AG04450 (cell line): ENCODE measurements around the gene CHCHD3. TPM values are rescaled to one million over a fixed set of nuclear protein-coding genes. Genes with fewer than 3 reads are reported as not detected.

ENCODE experiments used
- CTCF ChIA-PET: fragments of 300-600, 350-600 bp; formaldehyde crosslinking; extraction: SDS; loops from one replicate; lab custom pipeline; 2022; ENCODE audit warnings: antibody characterized with exemption, inconsistent platforms; lab: Charles Lee
- POLR2A ChIA-PET: fragments of 350-600 bp; formaldehyde crosslinking; extraction: SDS; loops from one replicate; lab custom pipeline; 2021; ENCODE audit warnings: antibody characterized with exemption, inconsistent platforms; lab: Yijun Ruan, JAX
- DNase-seq: peaks from one replicate; pipeline ENCODE4 v3.0.0-alpha.2; 2011; ENCODE audit warnings: low read depth, low spot score
- H3K27ac ChIP-seq: one replicate; pipeline ENCODE4 v1.5.1; 2012; ENCODE audit warnings: low read depth, low read length, control low read depth
- H3K27me3 ChIP-seq: one replicate; pipeline ENCODE4 v1.6.0; 2012; ENCODE audit warnings: low read length; ENCODE audit not compliant: control insufficient read depth, insufficient read depth
- H3K4me3 ChIP-seq: 2 replicates; pipeline ENCODE4 v1.5.1; 2011; ENCODE audit warnings: mild to moderate bottlenecking, low read depth, low read length, control low read depth
- H3K9me3 ChIP-seq: 2 replicates; pipeline ENCODE4 v1.5.1; 2012; ENCODE audit warnings: low read length; ENCODE audit not compliant: control insufficient read depth, insufficient read depth
- polyA minus RNA-seq: library from RNA; depleted of rRNA, polyadenylated mRNA; stranded (reverse); fragments of >200 nt; gene quantifications from 2 replicates; pipeline ENCODE4 v1.2.3, GENCODE V29; 2011; rRNA and poly(A)+ RNA removed
- polyA plus RNA-seq: library from polyadenylated mRNA; depleted of rRNA; stranded (reverse); fragments of >200 nt; gene quantifications from 2 replicates; pipeline ENCODE4 v1.2.3, GENCODE V29; 2011; rRNA removed
- TF ChIP-seq, protein P1 (sequence below): IDR thresholded peaks from 2 replicates; pipeline ENCODE4 v1.5.1; 2011; ENCODE audit warnings: low read depth, low read length, control low read depth, inconsistent platforms

CHCHD3 gene
- 69.4 and 77.8 TPM in 2 replicates for polyA plus RNA-seq
- polyA minus RNA-seq, result 42.9 and 51.4 TPM in 2 replicates

DNA sequence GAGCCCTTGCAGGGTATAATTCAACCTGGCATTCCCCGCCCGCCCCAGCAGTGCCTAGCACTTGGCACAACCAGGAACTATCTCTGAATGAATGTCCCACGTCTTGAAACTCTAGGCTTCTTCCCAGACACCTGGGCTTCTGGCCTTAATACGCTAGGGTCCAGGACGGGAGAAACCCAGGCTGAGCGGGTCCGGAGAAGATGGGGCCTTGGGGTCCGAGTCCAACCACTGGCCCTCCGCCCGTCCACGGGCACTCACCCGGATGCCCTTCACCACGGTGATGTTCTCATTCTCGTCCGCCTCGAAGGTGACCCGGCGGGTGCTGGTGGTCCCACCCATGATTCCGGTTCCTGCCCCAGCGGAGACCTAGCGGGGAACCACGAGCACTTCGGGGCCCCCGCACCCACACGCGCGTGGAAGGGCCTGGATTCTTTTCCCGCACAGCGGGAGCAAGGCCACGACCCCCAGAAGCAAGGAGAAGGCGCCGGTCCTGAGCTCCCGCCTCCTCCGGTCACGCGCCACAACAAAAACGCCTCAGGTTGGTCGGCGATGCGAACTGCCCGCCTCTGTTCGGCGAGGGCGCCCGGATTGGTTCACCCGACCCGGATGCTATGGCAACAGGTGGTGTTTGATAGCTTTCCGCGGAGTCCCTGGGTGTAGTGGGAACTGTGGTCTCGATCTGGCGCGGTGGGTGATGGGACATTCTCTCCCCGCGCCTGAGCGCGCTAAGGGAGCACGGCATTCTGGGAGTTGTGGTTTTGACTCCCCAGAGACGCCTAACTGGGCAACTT lies at the start of gene CHCHD3:
CHCHD3 (minus strand) TSS at position 492 of the 791 bp plus-strand sequence; CDS start at position 339, 153 bp downstream.
- POLR2A ChIA-PET, result interaction anchor here (0.5 to 1.0 kb wide), 4 partner anchors 18 to 849 kb away, joined by 3 to 5 read pairs (median 3); no protein-coding TSS in a partner anchor
- TF ChIP-seq, protein P1, sequence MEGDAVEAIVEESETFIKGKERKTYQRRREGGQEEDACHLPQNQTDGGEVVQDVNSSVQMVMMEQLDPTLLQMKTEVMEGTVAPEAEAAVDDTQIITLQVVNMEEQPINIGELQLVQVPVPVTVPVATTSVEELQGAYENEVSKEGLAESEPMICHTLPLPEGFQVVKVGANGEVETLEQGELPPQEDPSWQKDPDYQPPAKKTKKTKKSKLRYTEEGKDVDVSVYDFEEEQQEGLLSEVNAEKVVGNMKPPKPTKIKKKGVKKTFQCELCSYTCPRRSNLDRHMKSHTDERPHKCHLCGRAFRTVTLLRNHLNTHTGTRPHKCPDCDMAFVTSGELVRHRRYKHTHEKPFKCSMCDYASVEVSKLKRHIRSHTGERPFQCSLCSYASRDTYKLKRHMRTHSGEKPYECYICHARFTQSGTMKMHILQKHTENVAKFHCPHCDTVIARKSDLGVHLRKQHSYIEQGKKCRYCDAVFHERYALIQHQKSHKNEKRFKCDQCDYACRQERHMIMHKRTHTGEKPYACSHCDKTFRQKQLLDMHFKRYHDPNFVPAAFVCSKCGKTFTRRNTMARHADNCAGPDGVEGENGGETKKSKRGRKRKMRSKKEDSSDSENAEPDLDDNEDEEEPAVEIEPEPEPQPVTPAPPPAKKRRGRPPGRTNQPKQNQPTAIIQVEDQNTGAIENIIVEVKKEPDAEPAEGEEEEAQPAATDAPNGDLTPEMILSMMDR, result no peak
- Histone ChIP-seq H3K27ac (peak within 1 kb of the TSS; percentile 65), H3K4me3 (peak within 1 kb of the TSS; percentile 92), H3K9me3 (peaks cover 2% of the 10 kb centered on the region; the same call in 1 of the 2 replicates), H3K27me3 (no peaks in the 10 kb centered on the region)
- CTCF ChIA-PET, result interaction anchor here (1.4 kb wide), 1 partner anchor 353 kb away, joined by 4 read pairs; no protein-coding TSS in a partner anchor
- DNase-seq, result peak; percentile 94

DNA sequence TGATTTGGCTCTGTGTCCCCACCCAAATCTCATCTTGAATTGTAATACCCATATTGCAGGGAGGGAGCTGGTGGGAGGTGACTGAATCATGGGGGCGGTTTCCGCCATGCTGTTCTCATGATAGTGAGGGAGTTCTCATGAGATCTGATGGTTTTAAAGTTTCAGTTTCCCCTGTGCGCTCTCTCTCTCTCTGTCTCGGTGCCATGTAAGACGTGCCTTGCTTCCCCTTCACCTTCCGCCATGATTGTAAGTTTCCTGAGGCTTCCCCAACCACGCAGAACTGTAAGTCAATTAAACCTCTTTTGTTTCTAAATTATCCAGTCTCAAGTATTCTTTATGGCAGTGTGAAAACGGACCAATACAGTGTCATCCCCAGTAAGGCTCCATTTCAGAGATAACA lies 48.3 kb upstream of the CHCHD3 start:
- ChIA-PET POLR2A (no interaction called here), CTCF (interaction anchor here (1.3 kb wide), 1 partner anchor 550 kb away, joined by 3 read pairs; no protein-coding TSS in a partner anchor)
- no peak for DNase-seq
- peaks cover 2% of the 10 kb centered on the region for H3K27me3 ChIP-seq
- no peaks in the 10 kb centered on the region for H3K9me3 ChIP-seq
- TF ChIP-seq, protein P1, result no peak
- H3K4me3 ChIP-seq, result no peak overlapping the region
- no peak overlapping the region for H3K27ac ChIP-seq

DNA sequence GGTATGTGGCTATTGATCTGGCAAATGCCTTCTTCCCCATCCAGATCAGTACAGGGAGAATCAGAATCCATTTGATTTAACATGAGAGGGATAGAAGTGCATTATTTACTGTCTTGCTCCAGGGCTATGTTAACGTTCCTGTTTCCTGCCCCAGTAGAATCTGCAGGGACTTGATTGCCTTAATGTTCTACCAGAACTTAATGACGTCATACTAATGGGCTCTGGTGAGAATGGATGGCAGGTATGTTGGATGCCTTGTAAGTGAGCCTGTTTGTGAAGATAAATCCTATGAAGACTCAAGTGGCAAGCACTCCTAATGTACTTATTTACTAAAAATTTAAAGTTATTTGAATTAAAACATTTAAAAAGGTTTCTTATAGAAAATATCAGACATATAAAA lies 44.5 kb upstream of the CHCHD3 start:
- no peaks in the 10 kb centered on the region for H3K27me3 ChIP-seq
- no peak for DNase-seq
- TF ChIP-seq, protein P1, result no peak
- ChIA-PET CTCF (no interaction called here), POLR2A (no interaction called here)
- no peak overlapping the region for H3K27ac ChIP-seq
- no peaks in the 10 kb centered on the region for H3K9me3 ChIP-seq
- H3K4me3 ChIP-seq, result no peak overlapping the region

DNA sequence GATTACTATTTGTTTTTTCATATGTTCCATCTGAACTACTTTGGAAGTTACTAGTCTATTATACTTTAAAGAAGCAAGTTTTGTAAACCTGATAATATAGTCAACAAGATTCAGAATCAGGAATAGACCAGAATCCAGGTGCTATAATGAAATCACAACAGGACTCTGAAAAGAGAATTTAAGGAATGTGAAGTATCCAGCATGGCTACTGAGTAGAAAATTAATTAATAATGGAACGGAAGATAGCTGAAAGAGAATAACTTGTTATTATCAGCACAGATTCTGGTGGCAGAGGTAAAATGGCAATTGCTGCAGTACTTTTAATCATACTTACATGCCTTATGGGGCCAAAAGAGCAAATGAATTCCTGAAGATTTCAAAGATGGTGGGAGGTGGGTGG lies 43.1 kb upstream of the CHCHD3 start:
- CTCF ChIA-PET, result interaction anchor here (1.8 kb wide), 1 partner anchor 309 kb away, joined by 5 read pairs; no protein-coding TSS in a partner anchor
- H3K27me3 ChIP-seq, result no peaks in the 10 kb centered on the region

More for the DNA sequence above, 43.1 kb upstream of the CHCHD3 start:
- DNase-seq, result no peak
- POLR2A ChIA-PET, result no interaction called here
- H3K4me3 ChIP-seq, result no peak overlapping the region
- H3K27ac ChIP-seq, result no peak overlapping the region
- no peaks in the 10 kb centered on the region for H3K9me3 ChIP-seq
- TF ChIP-seq, protein P1, result no peak
